CD4-positive, alpha-beta T cell treated with Interleukin-4 for 4 hours (primary cell): ENCODE results near the gene TXNIP.

Source experiments
- DNase-seq: peaks from one replicate; pipeline ENCODE4 v3.0.0-alpha.2; 2020

Gene TXNIP

DNA sequence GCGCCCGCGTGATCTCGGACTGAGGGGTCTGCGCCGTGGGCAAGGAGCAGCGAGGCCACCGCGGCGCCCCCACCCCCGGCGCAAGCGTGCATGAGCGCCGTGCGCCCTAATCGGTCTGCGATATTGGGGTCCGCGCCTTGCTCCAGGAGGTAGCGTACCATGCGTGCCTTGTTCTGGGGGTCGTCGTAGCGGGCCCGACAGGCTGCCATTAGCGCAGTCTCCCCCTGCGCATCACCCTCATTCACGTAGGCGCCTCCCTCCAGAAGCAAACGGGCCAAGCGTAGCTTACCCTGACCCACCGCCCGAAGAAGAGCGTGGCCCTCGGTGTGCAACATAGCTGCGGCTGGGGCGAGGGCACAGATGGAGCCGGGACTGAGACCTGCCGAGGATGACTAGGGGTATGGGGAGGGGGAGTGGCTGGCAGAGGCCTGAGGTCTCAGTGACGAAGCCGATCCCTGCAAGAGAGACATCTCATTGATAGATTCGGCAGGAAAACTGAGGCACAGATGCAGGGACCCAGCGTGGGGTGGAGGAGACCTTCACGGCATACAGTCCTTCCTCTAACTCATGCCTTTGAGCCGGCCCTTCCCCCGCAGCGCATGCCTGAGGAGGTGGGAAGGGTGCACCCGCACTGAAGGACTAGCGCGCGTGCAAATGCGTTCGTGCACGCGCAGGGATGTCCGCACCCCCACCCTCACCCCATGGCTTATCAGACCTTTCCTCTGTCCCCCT lies 34.8 kb downstream of the TXNIP start:
- no peak for DNase-seq

DNA sequence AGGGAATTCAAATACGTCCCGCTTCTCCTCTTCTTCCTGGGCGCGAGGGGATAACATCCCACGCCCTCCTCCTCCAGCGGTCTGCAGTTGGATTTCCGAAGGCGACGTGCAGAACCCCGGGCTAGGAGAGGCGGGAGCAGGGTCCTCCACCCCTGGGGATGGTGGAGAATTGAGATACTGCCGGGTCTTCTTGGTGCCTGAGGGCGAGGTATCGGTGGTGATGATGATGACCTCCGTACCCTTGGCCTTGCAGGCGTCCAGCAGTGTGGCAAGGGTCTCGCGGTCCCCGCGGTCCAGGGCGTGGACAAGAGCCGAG lies 35.3 kb downstream of the TXNIP start:
- no peak for DNase-seq

DNA sequence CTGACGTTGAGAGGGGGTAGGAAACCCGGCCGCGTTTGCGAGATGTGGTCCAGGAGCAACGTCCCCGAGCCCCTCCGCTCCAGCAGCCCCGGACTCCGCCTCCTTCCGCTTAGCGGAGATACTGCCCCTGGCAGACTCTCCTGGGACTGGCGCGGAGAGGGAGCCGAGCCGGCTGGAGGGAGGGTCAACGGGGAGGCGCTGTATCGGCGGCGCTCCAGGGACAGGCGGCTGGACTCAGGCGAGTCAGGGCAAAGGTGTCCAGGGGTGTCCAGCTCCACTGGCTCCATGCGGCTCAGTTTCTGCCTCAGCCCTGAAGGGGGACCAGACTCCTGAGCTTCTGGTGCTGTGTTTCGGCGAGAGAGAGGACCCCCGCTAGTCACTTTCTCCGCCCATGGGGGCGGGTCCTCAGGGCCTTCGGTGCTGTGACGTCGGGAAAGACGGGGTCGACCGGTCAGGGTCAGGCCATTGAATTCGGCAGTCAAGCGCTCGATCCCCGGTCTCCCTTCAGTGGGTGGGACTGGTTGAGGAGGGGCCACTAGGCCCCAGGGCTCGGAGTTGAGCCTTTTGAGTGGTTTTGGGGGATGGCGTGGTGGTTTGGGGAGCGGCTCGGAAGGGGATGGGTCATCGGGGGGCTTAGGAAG lies 35.8 kb downstream of the TXNIP start:
- peak; percentile 45 for DNase-seq

DNA sequence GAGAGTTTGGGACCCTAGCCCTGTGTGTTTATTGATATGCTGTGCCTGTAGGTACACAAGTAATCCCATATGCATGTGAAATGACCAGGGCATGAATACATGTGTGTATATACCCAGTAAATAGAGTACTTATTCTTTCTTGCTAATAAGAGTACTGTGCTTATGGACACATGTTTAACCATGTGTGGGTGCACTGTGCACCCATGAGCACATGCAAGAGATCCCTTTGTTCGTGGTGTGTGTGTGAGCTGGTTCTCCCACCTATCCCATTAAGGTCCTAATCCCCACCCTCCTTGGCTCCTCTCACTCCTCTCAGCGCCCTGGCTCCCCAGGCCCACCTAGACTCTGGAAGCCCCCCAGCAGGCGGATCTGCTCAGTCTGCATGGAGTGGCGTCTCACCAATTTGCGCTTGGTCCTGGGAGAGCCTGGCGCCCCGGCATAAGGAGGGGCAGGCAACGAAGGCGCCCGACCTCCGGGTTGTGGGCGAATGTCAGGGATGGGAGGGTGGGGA lies 36.4 kb downstream of the TXNIP start:
- DNase-seq, result no peak

DNA sequence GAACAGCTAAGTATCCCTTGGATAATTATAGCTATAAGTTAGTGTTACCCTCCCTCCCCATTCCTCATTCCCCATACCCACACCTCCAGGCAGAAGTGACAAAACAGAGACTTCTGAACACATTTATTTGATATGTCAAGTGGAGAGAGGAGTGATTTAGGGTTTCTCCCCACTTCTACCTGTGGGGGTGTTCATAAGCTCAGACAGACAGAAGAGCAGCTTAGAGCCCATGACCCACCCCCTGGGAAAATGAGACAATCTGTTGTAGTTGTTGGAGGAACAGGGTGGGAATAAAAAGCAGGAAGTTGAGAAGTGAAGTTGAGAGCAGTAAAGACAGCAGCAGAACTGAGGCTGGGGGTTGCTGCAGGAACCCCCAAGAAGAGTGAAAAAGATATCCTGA lies 37.0 kb downstream of the TXNIP start:
- no peak for DNase-seq

DNA sequence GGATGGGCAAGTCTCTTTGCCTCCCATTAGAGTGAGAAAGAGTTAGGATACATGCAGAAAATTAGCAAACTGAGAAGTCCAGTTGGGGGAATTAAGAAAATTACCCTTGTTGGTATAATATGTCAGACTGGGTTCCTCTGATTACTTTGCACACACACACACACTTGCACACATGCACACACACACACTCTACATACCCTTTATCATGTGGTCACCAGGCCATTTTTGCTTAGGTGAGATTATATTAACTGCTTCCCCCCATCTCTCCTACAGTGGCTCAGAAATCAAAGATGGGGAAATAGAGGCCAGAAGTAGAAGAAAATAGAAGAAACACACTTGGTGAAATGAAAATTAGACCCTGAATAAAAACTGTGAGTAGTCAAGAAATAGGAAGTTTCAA lies 37.6 kb downstream of the TXNIP start:
- no peak for DNase-seq

DNA sequence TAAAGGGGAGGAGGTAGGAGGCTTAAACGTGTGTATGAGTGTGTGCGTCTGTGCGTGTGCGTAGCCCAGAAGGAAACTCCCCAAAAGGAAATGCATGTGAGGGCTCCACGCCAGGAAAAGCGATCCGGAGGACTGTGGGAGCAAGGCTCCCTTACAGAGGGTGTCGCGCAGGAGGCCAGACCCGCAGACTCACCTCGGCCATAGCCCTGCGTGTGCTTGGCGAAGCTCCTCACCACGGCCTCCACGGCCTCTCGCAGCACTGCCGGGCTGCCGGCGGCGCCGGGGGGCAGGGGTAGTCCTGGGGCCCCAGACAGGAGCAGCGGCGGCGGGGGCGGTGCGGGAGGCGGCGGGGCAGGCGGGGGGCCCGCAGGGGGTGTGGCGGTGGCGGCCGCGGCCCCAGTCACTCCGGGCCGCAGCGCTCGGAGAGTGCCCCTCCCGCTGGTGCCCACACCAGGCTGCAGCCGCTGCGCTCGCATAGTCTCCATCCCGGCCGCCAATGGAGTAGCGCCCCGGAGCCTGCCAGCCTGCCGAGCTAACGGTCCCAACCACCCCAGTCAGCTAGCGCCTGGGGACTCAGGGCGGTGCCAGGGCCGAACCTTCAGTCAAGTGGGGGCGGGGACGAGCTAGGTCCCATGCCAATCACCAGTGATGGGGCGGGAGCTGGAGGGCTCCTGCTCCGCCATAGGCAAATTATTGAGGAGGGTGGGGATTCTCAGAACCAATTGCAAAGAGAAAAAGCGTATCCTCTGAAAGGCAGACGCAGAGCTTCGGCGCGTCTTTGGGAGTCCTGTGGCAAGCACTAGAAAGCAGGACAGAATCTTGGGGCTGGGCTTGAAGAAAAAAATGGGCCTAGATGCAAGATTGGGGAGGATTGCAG lies 38.7 kb downstream of the TXNIP start, which contains the start of gene LIX1L:
LIX1L (minus strand) TSS at position 575 of the 877 bp plus-strand sequence; CDS start at position 485, 90 bp downstream.
- DNase-seq, result peak; percentile 95

DNA sequence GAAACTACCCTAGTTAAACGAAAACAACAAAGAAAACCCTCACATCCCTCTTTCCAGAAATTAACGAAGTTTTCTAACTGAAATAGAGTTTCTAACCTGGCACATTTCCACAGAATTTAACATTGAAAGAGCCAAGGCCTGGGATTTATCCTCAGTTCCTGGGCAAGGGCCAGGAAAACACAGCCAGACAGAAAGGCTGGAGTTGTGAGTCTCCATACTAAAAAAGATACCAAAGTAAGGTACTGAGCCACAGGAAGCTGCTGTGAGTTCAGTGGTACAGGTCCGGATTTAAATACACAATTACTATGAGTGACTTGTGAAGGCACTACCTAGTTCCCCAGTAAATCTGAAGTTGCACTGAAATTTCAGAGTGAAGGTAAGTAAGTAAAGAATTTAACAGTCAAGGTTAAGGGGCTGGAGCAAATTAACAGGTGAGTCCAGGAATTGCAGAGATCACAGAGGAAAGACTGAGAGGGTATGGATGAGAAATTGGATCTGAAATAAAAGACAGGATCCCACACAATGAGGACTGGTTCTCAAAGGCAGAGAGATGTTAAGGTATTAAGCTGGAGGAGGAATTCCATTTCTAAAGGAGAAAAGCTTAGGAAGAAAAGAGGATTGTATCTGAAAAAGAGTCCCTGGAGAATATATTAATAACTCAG lies 39.5 kb downstream of the TXNIP start:
- DNase-seq, result no peak

DNA sequence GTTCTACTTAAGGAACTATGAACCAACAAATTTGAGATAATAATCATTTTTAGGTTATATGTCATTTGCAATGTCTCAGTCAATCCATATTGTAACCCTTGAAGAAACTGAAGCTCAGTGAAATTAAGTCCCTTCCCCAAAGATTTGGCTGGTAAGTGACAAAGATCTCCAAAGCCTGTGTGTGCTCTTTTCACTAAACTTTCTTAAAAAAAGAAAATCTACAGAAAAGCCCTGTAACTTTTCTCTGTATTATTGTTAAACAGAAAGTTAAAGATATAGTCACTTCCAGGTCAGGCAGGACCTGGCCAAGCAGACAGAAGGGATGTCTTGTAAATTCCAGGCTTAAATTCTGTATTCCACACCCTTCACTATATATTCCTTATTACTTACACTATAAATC lies 40.0 kb downstream of the TXNIP start:
- no peak for DNase-seq

DNA sequence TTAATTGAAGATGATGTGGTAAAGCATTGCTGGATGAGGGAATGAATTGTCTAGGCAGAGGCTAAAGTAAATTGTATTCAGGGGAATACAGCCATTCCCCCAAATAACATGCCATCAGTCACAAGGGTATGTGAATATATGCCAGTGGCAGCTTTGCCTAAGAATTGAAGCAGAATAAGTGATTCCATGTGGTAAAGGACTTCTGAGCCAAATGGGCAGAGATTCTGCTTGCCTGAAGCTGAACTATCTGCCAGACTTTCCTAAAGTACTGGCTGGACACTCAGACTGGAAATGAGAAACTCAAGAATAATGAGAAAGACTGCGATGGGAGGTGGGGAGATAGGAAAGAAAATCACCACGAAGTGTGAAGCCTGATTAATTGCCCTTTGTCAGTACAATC lies 40.9 kb downstream of the TXNIP start:
- no peak for DNase-seq

DNA sequence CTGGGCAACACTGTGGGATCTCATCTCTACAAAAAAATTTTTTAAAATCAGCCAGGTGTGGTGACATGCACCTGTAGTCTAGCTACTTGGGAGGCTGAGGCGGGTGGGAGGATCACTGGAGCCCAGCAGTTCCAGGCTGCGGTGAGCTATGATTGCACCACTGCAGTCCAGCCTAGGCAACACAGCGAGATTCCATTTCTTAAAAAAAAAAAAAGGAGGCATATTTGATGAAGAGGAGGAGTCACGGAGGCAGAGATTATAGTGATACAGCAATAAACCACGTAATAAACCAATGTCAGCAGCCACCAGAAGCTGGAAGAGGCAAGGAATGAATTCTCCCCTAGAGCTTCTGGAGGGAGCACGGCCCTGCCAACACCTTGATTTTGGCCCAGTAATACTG lies 42.5 kb downstream of the TXNIP start:
- no peak for DNase-seq

DNA sequence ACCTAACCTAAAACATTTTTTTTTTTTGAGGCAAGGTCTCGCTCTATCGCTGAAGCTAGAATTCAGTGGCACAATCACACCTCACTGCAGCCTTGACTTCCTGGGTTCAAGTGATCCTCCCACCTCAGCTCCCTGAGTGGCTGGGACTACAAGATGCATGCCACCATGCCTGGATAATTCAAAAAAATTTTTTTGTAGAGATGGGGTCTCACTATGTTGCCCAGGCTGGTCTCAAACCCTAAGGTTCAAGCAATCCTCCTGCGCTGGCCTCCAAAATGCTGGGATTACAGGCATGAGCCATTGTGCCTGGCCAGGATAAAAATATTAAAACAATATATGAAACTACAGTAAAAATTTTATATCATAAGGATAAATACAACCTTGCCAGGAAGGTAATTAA lies 43.5 kb downstream of the TXNIP start:
- DNase-seq, result no peak

DNA sequence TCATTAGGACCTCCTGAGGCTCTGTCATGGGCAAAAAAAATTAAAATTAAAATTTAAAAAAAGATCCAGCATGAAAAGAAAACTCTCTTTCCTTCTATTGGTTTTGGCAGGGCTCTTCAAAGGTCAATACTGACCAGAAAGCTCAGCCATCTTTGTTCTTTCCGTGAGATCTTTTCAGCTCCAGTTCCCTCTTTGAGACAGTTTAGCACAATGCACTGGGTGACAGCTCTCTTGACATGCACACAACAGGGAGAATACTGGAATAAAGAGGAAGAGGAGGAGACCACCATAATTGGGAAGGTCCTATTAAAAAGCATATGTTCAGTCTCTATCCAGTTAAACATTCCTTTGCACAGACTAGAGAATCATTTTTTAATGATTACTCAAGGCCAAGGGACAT lies 44.9 kb downstream of the TXNIP start:
- no peak for DNase-seq

DNA sequence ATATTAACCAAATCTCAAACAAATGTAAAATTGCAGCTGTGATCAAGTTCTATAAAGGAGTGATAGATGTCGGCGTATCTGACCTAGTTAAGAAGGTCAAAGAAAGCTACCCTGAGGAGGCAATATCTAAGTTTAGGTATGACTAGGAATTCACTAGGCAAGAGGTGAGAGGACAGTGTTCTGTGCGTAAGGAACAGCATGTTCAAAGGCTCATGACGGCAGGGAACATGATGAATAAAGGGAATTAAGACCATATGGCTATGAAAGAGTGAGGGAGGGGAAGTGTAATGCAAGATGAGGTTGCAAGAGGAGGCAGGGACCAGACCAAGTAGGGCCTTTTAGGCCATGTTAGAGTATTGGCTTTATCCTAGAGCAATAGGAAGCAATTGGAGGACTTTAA lies 47.2 kb downstream of the TXNIP start:
- DNase-seq, result no peak

DNA sequence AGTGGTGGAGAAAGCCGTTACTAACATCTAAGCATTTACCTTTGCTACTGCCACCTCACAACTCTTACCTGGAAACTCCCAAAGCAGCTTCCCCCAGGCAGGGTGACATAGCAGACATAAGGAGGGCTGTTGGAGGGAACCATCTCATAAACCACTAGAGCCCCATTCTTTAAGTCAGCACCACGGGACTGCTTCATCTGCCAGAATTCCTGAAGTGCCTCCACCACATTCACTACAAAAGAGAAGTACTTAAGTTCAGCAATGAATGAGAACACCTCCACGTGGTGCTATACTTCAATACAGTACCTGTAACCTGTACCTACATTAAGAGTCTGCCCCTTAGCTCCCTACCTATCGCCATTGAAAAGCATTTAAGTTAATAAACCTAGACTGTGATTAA lies 48.8 kb downstream of the TXNIP start:
- DNase-seq, result no peak

DNA sequence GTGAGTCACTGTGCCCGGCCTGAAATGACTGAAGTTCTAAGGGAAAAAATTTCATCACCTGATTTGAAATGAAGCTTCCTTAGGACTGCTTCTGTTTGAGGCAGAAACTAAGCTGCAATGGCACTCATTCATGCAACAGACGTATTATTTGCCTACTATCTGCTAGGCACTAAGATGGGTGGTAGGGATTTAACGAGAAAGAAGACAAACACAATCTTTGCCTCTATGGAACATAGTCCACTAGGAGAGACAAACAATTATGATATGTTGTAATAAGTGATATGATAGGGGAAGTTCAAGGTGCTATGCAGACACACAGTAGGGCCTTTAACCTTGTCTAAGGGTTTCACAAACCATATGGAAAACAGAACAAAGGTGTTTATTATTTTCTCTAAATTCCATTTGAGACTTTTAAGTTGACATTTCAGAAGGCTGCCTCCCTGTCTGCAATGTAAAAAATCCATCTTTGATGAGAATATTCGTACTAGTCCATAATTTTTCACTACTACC lies 49.8 kb downstream of the TXNIP start:
- no peak for DNase-seq

DNA sequence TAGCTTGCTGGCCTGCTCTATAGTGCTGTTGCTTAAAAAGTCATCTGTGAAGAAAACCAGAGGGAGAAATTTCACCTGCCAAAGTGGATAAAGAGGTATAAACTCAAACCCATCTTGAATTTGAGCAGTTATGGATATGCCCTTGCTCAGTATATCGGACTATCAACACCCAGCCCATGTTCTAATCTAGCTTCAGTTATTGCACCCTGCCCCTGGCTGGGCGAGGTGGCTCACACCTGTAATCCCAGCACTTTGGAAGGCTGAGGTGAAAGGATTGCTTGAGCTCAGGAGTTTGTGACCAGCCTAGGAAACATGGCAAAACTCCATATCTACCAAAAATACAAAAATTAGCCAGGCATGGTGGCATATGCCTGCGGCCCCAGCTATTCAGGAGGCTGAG lies 51.8 kb downstream of the TXNIP start:
- DNase-seq, result no peak

DNA sequence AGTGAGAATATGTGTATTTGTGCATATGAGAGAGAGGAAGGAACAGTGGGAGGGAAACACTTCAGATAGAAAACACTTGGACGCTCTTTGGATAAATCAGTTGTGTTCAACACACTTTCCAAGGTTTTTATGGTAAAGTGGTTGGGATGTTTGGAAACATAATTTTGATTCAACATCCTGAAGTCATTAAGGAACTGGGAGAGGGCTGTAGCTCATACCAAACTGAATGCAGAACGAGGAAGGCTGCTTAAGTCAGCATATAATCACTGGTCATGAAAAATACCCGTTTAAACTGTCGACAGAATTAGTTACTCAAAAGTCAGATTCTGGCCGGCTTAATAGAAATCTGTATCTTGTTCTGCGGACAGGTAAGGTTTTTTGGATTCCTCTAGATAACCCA lies 53.5 kb downstream of the TXNIP start:
- DNase-seq, result no peak
